Urothelium cell line (cell line): ENCODE results near the gene CCDC77.

Experiments used
- DNase-seq: peaks from one replicate; pipeline ENCODE4 v3.0.0; 2011; ENCODE audit warnings: low spot score, mixed read lengths
- FAIRE-seq: peaks from 2 replicates; lab custom pipeline; 2011; peaks lifted over from hg19 to GRCh38; lab: Jason Lieb, UNC

Gene CCDC77

DNA sequence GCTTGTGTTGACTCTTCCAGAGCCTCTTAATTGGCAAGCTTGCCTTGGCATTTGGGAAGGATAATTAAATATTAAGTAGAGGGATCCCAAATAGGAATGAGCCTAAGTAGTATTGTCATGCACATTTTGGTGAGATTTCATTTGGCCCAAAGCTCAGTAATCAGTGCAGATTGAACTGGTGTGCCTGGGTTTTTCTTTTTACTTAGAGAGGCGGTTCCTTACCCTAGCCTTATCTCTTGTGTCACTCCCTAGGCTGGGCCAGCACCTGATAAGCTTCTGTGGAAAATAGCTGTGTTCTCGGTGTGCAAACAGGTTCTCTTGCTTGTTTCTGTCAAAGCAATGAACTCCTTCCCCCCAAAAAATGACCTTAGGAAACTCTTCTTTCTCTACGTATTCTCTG is 49.0 kb downstream of the CCDC77 start:
- no peak for FAIRE-seq
- DNase-seq: no peak

DNA sequence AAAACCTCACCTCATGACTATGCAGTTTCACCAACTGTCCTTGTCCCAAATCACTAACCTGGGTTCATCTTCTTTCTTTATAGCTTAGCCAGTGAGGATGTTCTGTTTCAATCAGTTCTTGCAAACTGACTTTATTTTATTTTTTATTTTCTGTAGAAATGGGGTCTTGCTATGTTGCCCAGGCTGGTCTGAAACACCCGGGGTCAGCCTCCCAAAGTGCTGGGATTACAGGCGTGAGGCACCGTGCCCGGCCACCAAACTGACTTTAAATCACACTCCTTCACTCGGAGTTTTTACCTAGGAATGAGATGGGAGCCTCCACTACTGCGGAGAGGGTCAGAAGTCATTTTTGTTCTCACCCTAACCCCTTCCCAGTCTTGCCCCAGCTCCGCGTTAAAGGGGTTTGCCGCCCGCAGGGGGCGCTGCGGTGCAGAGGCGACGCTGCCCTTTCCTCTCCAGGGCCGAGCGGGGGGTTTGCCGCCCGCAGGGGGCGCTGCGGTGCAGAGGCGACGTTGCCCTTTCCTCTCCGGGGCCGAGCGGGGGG is 51.3 kb downstream of the CCDC77 start:
- FAIRE-seq (no peak), DNase-seq (no peak)

DNA sequence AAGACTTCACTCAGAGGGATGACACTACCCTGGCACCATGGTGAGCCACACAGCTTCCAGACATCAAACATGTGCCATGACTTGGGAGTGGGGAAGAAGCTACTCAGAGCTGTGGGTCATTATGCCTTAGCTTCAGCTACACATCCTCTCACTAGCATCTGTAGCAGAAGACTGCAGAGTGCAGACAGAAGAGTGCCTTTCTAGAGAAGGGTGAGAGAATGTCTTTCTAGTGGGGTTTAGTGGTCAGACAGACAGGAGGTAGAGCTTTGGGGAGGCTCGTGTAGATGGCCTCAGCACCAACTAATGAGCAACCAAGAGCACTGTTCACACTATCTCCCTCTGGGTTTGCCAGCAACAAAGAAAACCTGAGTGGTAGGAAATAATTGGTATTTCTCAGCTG is 53.4 kb downstream of the CCDC77 start:
- FAIRE-seq (no peak), DNase-seq (no peak)

DNA sequence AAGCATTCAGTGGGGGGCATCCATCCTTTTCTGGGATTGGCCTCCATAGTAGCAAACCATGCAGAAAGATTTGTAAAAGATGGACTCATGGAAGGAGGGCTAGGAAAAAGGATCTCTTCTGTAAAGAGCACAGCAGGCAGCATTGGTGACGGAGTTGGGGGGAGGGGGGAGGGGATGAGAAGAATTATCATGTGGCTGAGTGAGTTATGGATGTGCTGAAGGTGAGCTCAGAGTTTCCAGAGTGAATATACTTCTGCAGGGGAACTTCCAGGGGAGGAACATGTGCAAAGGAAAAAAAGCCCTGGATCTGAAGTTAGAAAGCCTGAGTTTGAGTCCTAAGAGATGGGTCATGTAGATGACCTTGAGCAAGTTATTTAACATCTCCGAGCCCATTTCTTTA is 54.4 kb downstream of the CCDC77 start:
- DNase-seq: no peak
- FAIRE-seq: no peak

DNA sequence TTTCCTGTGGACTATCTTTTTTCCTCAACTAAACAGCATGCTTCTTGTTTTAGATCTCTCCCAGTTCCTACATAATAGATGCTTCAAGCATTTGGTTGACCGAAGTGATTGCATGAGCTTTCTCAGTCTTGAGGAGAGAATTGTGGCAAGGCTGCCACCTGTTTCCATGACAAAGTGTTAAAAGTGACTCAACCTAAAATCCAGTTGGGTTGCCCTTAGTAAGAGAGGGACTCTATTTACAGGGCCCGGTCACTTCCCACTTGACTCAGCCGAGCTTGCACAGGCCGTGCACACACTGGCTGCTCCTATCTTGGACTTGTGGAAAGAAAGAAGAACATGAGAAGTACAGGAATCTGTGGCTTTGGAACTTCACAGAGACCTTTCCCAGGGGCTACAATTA is 56.2 kb downstream of the CCDC77 start:
- DNase-seq (no peak), FAIRE-seq (no peak)

DNA sequence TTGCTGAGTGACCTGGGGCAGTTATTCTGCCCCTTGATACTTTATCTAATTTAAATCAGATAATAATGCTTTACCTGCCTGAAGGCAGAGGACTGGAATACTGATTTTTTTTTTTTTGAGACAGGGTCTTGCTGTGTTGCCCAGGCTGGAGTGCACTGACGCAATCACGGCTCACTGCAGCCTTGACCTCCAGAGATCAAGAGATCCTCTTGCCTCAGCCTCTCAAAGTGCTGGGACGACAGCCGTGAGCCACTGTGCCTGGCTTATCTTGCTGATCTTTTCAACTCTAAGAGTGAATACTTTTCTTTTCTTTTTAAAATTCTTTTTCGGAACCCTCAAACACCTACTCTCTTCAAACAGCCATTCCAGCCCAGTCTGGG is 57.6 kb downstream of the CCDC77 start:
- DNase-seq (no peak), FAIRE-seq (no peak)

DNA sequence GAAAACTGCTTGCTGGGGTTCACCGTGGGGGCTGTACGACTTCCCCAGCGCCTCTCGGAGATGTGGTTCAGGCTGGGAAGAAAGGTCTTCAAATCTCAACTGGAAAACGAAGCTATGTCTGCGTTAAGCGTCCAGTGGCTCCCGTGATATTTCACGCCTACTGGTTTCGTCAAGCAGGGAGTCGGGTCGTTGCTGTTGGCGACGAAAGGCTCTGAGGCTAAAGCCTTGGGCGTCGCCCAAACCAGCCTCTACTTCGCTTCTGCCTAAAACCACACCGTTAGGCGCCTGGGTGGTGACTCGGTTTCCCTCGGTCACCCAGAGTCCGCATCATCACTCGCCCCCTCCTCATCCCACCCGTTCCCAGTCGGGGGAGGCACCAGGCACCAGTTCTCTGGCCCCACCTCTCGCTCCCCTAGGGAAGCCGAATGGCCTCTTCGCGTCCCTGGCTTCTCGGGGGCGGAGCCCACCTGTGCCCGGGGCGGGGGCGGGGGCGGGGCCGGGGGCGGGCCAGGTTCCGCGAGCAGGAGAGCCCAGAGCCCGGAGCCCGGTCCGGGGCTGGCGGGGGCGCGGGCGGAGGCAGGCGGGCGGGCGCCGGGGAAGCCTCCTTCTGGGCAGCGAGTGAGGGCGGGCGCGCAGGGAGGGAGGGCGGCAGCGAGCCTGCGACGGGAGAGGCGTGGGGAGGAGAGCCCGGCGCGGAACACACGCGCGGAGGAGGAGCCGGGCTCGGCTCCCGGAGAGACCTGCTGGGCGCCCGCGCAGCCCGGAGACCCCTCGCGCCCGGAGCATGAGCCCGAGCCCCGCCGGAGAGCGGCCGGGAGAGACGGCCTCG is 58.2 kb downstream of the CCDC77 start, which contains the start of gene B4GALNT3:
Gene B4GALNT3 (plus strand): TSS at position 510 of the 829 bp plus-strand sequence. CDS start 438 bp downstream, outside the sequence.
- peak; percentile 93 for DNase-seq
- peak; percentile 72 for FAIRE-seq

DNA sequence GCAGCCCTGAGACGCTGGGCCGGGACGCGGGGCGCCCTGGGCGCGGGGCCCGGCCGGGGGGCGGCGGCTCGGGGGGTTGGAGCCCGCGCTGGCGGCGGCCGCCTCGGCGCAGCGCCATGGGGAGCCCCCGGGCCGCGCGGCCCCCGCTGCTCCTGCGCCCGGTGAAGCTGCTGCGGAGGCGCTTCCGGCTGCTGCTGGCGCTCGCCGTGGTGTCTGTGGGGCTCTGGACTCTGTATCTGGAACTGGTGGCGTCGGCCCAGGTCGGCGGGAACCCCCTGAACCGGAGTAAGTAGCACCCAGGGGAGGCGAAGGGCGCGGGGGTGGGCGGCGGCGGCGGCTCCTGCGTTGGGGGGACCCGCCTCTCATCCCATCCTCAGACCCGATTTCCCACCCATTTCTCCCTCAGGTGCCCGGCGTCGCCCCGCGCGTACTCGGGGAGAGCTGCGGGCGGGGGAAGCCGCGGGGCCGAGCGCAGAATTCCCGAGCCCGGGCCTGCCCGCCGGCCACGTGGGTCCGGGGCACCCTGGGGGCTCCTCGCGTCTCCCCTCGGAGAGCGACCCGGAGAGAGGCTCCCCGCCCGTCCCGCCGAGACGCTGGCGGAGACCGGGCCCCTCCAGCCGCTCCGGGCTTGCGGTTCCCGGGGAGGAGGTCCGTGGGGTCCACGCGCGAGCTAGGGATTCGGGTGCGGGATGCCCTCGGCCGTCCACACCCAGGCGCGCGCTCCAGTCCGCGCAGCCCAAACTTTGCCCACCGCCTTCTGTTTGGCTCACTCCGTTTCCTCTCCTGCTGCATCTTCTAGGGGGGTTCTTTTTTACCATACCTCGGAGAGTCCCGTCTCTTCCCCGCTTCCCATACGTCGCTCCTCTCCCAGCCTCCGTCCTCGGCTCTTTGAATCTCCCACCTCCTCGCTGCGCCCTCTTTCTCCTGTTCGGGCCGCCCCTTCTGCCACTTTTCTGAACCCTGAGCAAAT is 59.1 kb downstream of the CCDC77 start:
- FAIRE-seq: no peak

DNA sequence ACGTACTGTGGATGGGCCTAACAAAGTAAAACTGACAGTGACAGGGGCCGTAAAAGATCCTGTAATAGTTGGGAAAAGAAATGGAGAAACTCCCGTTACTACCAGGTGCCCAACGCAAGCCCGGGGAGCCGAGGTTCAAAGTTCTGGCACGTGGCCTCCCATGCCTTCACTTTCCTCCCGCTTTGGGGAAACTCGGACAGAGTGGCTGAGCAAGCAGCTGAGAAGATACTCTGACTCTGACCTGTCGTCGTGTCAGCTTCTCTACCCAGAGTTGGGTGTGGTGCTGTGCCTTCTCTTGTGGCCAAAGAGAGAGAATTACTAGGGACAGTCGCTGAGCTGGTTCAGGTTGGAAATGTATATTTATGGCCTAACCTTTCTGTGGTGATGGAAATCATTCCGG is 60.0 kb downstream of the CCDC77 start:
- no peak for DNase-seq
- FAIRE-seq: peak; percentile 46

More for the DNA sequence above, 59.1 kb downstream of the CCDC77 start:
- peak; percentile 56 for DNase-seq

DNA sequence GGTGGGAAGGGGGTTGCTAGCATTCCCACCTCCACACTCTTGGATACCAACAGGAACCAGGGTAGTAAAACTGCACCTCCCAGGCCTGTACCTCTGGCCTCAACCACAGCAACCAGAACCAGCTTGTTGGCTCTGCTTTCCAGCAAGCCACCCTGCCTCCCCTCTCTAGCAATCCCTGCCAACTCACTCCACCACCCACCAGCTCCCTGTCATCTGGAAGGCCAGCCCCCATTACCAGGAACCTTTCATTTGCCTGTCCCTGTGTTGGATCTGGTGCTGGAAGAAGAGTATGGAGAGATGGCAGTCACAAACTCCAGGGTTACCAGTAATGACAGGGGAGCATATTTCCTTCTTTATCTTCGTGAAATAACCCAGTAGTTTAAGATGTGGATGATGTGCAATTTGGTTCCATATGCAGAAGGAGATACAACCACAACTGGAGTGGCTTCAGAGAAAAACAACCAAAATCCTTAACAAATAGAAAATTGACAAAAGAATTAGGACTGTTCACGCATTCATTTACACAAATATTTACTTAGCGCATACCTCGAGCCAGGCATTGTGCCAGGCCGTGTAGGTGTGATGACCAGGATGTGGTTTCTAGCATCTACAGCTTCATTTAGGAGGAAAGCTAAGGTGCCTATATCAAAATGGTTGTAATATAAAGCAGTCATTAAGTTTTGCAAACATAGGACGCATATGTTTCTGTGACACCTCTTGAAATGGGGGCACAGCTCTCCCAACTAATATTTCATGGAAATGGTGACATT is 61.7 kb downstream of the CCDC77 start:
- peak; percentile 74 for FAIRE-seq
- peak; percentile 52 for DNase-seq

DNA sequence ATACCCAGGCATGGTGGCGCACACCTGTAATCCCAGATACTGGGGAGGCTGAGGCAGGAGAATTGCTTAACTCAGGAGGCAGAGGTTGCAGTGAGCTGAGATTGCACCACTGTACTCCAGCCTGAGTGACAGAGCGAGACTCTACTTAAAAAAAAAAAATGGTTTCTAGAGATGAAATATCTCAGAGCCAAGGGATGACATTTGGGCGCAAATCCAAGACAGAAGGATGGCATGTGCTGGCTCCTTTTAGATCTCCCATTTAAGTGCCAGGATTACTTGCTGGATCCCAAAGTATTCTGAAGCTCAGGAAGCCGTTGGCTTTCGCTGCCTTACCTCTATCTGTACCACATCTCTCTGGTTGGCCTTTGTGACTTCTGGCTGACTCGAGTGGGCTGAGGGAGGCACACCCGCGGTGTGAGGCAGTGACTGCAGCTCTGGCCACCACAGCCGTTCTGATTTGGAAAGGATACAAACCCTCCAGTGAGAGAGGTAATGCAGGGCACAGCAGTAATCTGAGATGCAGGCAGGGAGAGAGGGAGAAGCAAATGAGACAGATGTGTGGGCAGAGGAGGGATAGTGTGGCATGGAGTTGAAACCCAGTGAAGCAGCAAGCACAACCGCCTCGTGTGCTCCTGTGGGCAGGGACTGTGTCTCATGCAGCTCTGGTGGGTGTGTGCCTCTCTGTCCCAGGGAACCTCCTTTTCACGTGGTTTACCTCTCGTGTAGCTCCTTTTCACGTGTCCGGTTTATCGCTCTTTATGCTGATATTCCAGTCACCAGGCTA is 63.2 kb downstream of the CCDC77 start:
- no peak for DNase-seq
- FAIRE-seq: peak; percentile 94

DNA sequence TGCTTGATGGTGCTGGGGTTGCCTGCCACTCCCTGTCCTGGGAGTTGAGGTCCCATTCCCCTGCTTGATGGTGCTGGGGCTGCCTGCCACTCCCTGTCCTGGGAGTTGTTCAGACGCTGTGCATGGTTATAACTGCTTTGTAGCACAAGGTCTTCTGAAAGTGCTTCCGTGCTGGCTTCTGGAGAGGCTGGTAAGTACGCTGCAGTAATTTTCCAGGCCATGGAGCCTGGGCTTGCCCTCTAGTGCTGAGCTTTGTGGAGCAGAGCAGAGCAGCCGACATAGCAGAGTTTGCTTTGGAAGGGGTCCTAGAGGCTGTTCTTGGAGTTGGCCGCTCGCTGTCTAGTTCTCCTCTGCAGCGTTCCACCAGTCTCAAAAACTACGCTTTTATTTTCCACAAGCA is 64.6 kb downstream of the CCDC77 start:
- DNase-seq: no peak
- no peak for FAIRE-seq

DNA sequence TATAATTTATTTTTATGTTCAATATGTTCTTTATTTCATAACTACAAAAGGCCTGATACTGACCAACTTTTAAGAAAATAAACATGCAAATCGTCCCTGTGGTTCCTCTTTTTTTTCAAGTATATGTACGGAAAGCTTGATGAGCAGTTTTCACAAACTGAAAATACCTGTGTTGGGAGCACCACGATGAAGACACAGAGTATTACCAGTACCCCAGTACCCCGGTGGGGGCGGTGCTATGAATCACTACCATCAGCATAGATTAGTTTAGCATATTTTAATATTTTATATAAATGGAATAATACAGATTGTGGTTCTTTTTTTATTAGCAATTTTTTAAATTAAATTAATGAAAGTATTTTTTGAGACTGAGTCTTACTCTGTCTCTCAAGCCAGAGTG is 65.3 kb downstream of the CCDC77 start:
- DNase-seq (no peak), FAIRE-seq (no peak)

DNA sequence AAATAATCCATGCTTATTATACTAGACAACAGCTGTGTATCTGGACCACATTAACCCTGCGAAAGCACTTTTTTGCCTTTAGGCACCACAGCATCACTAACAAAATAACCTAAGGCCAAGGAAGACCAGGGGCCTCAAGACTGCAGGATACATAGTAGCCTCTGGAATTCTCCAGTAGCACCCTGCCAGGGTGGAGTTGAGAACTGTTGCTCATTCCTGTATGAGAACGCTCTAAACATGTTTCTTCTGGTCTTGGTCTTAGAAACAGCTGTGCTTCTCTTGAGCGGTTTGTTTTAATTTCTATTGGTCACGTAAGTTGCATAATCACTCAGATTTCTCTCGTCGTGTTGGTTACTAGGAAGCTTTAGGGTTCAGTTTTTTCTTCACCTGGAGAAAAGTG is 66.1 kb downstream of the CCDC77 start:
- FAIRE-seq: no peak

DNA sequence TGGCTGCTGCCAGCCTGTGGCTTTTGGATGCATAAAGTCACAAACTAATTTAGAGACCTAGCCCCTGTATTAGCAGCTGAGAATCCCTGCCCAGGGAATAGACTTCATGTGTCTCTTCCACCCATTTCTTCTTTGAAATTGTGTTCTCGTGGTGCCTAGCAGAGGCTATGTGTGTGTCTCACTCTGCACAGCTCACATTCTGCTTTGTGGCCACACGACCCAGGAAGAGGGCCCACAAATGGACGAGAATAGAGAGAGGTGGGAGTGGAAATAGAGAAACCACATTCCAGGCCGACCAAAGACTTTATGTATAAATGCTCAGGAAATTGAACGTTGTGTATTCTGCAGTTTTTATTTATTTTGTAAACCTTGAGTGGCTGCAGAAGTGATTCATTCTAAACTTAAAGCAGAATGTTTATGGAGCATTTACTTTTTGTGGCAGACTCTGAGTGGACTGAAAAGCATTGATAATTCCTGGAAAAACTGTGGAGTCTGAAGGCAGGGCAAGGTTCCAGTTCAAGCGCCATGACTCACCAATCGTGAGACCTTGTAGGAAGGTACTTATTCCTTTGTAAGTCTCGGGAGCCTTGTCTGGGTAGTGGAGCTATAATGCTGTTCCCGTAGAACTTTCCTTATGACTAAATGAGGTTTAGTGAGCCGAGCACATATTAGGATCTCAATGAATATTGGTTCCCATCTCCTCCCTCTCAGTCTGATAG is 67.4 kb downstream of the CCDC77 start:
- DNase-seq (peak; percentile 54), FAIRE-seq (no peak)

More for the DNA sequence above, 66.1 kb downstream of the CCDC77 start:
- no peak for DNase-seq

DNA sequence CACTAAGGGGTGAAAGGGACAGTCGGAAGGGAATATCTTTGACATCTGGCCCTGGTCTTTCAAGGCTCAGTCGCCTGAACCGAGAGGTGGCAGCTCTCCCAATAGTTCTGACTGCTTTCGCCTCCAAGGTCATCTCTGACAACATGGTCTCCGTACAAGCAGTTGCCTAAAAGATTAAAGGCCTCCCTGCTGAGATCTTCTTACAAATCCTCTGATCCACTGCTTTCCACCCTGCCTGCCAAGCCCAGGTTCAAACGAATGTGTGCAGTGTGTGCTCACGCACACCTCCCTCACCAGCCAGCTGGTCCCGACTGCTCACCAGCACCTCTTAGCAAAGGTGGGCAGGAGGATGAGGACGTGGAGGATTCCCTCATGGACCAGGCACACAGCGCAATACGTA is 68.7 kb downstream of the CCDC77 start:
- FAIRE-seq (peak; percentile 75), DNase-seq (no peak)

DNA sequence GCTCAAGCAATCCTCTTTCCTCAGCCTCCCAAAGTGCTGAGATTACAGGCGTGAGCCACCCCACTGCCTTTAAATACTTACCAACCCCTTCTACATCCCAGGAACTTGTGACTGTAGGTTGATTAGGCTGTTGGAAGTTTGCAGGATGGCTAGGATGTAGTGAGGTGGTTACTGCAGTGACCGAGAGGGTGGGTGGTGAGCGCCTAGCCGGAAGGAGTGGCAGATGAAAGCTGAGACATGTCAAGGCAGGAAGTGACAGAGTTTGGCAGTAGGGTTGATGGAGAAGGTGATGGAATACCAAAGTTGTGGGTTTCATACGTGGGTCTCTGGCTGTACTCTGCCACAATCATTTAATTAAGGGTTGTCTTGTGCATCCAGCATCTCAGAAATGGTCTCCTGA is 71.8 kb downstream of the CCDC77 start:
- peak; percentile 84 for FAIRE-seq
- DNase-seq: no peak

DNA sequence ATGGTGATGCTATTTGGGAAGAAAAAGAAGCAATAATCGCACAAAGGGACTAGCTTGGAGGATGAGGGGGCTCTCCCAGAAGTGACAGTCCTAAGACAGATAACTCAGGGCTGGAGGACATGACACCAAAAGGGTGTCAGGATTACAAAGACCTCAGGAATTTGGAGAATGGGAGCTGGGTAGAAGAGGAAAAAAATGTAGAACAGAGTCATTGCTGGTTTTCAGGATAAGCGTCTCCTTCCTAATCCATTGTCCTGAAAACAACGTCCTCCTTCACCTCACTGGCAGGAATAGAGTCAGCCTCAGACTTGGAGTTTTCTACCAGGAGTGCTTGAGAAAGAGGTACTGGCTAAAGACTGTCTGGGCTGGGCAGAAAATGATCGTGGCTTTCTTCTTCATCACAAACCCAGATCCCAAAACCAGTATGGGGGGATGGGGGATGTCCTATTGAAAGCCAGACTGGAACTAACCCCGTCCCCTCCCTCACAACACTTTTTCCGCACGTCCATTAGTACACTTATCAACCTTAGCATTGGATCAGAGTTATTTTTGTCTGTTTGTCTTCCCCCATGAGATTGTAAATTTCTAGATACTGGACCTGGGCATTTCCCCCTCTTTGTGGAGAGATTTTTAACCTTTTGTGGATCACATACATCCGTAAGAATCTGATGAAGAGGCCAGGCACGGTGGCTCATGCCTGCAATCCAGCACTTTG is 72.6 kb downstream of the CCDC77 start:
- FAIRE-seq: peak; percentile 20
- DNase-seq: peak; percentile 70
